Endothelial cell of umbilical vein (primary cell): ENCODE results near the gene LMAN2L.

Experiments used
- EZH2 ChIP-seq: IDR thresholded peaks from 2 replicates; pipeline ENCODE4 v1.6.1; 2012; ENCODE audit warnings: borderline replicate concordance, low read depth, mild to moderate bottlenecking, moderate library complexity, low read length, inconsistent platforms; ENCODE audit not compliant: severe bottlenecking
- GATA2 ChIP-seq: IDR thresholded peaks from 2 replicates; pipeline ENCODE4 v1.7.0; 2011; ENCODE audit warnings: low read depth, mild to moderate bottlenecking, moderate library complexity, mixed read lengths, low read length; ENCODE audit not compliant: insufficient read length, insufficient read depth
- JUN ChIP-seq: IDR thresholded peaks from 2 replicates; pipeline ENCODE4 v1.6.1; 2011; ENCODE audit warnings: borderline replicate concordance, low read depth; ENCODE audit not compliant: insufficient read length, insufficient read depth
- POLR2A ChIP-seq: IDR thresholded peaks from 2 replicates; pipeline ENCODE4 v1.6.1; 2012; ENCODE audit warnings: low read depth, mild to moderate bottlenecking, control low read depth, low read length
- POLR2AphosphoS5 ChIP-seq: IDR thresholded peaks from 2 replicates; pipeline ENCODE4 v1.6.1; 2012; ENCODE audit warnings: low read depth, mild to moderate bottlenecking, control low read depth, low read length, moderate library complexity; ENCODE audit not compliant: insufficient read depth
- TF ChIP-seq, protein P1 (sequence below), 2 donors: IDR thresholded peaks; 1 replicate in 1 of 2; 2 replicates in 1 of 2; pipeline ENCODE4 v1.5.1; 2011; ENCODE audit warnings: low read length in 2 of 2, mild to moderate bottlenecking in 2 of 2, moderate library complexity in 2 of 2, control low read depth in 1 of 2, inconsistent platforms in 1 of 2, low read depth in 1 of 2; ENCODE audit not compliant: insufficient read depth in 1 of 2; ENCODE audit errors: extremely low read depth in 1 of 2
- TF ChIP-seq, protein P2 (sequence below): IDR thresholded peaks from 2 replicates; pipeline ENCODE4 v1.6.1; 2011; ENCODE audit not compliant: insufficient read depth, insufficient read length

DNA sequence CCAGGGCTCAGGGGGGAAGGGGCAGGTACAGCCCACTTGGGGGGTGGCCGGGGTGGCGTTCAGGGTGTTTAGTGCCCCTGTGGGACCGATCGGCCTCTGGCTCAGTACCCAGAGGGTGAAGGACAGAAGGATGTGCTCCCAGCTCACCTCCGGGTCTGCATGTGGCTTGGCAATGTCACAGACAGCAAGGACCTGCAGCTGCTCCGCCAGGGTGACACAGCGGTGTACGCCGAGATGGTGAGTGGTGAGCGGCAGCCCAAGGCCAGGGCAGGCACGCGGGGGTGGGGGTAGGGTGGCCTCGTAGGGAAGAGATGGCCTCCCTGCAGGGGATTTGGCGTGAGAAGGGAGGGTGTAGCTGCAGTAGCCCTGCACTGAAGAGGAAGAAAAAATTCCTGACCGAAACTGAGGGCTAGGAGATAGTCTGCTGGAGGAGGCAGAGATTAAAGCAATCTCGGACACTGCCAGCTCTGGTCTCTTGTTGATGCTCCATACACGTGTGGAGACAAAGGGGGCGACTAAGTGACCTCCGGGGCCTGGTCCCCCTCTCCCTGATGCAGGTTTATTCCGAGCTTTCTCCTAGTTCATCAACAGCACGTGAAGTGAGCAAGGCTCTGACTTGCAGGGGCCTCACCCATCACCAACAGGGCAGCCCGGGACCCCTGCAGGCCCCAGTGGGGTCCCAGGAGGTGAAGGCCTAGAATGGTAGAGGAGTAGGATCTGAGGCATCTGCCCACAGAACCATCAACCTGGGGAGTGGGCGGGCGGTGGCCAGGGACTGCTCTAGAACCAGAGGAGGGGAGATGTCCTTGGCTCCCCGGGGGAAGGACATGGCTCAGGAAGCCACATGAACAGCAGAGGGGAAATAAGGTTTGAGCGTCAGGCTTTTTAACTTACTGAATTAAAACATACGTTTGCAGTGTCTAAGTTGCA is 51.9 kb downstream of the LMAN2L start:
- TF ChIP-seq, protein P1, sequence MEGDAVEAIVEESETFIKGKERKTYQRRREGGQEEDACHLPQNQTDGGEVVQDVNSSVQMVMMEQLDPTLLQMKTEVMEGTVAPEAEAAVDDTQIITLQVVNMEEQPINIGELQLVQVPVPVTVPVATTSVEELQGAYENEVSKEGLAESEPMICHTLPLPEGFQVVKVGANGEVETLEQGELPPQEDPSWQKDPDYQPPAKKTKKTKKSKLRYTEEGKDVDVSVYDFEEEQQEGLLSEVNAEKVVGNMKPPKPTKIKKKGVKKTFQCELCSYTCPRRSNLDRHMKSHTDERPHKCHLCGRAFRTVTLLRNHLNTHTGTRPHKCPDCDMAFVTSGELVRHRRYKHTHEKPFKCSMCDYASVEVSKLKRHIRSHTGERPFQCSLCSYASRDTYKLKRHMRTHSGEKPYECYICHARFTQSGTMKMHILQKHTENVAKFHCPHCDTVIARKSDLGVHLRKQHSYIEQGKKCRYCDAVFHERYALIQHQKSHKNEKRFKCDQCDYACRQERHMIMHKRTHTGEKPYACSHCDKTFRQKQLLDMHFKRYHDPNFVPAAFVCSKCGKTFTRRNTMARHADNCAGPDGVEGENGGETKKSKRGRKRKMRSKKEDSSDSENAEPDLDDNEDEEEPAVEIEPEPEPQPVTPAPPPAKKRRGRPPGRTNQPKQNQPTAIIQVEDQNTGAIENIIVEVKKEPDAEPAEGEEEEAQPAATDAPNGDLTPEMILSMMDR (IDR thresholded peaks at IDR 0.05; ENCODE audit: extremely low read depth in 1 of 2, insufficient read depth in 1 of 2, low read depth in 1 of 2, low read length in 2 of 2): no peak
- TF ChIP-seq POLR2A (no peak), GATA2 (no peak), EZH2 (no peak), JUN (no peak), POLR2AphosphoS5 (no peak)
- TF ChIP-seq, protein P2, sequence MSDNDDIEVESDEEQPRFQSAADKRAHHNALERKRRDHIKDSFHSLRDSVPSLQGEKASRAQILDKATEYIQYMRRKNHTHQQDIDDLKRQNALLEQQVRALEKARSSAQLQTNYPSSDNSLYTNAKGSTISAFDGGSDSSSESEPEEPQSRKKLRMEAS: no peak
